Measurements from ENCODE around the gene APC. TPM values are rescaled to one million over a fixed set of nuclear protein-coding genes. Genes with fewer than 3 reads are reported as not detected.
A peak's percentile ranks its signal among the peaks of the same experiment; 100 is the strongest.

The APC gene
- total and polyA plus RNA-seq, 8 donors = 4.2 to 24.0 (median 14.7) TPM

- no peak overlapping the region for H3K27ac ChIP-seq
- ATAC-seq (no peak), FAIRE-seq (no peak), DNase-seq (no peak)
- intact Hi-C loops (cut with DNase I) = no loop called here
- no peaks in the 10 kb centered on the region for H3K36me3 ChIP-seq
- no peaks in the 10 kb centered on the region for H3K9me3 ChIP-seq
- peaks cover 0 to 3% (median 0%) of the 10 kb centered on the region in 3 donors for H3K4me1 ChIP-seq
- TF ChIP-seq CTCF (IDR thresholded peaks at IDR 0.05) = no peak
- H3K4me3 ChIP-seq = no peak overlapping the region
- 96 to 97% methylated on average over 4 of the region's 4 CpGs for WGBS, 2 donors
- no peaks in the 10 kb centered on the region for H3K27me3 ChIP-seq
These were observed 5.9 kb downstream of the APC start for GRCh38 chr5:112743631-112744030.

- no peak for DNase-seq
- intact Hi-C loops (cut with DNase I) = loop anchor here in 1 of 3 donors (10.0 kb wide), 1 partner anchor 198 kb away; no protein-coding TSS in a partner anchor
- no peak for FAIRE-seq
- no peak for ATAC-seq
- H3K27me3 ChIP-seq = no peaks in the 10 kb centered on the region
- no peak overlapping the region for H3K4me3 ChIP-seq
- WGBS, 2 donors = 57 to 82% methylated on average over 1 of the region's 1 CpG
- H3K4me1 ChIP-seq = peaks cover 0 to 4% (median 0%) of the 10 kb centered on the region in 3 donors
- no peak overlapping the region for H3K27ac ChIP-seq
- H3K36me3 ChIP-seq = no peaks in the 10 kb centered on the region
- H3K9me3 ChIP-seq = no peaks in the 10 kb centered on the region
- no peak for TF ChIP-seq CTCF (IDR thresholded peaks at IDR 0.05)
These were observed 14.7 kb downstream of the APC start for GRCh38 chr5:112752335-112752734.

GRCh38 chr5:112755703-112756102 lies 18.0 kb downstream of the APC start:
- H3K27me3 ChIP-seq = no peaks in the 10 kb centered on the region
- no peaks in the 10 kb centered on the region for H3K4me1 ChIP-seq
- no peak overlapping the region for H3K4me3 ChIP-seq
- H3K36me3 ChIP-seq = no peaks in the 10 kb centered on the region
- DNase-seq (no peak), FAIRE-seq (no peak), ATAC-seq (no peak)
- H3K9me3 ChIP-seq = no peaks in the 10 kb centered on the region
- TF ChIP-seq CTCF (IDR thresholded peaks at IDR 0.05) = no peak
- intact Hi-C loops (cut with DNase I) = loop anchor here (5.0 to 10.0 kb wide), 3 partner anchors 201 to 208 kb away; no protein-coding TSS in a partner anchor
- no peak overlapping the region for H3K27ac ChIP-seq
- 93 to 98% methylated on average over 2 of the region's 2 CpGs for WGBS, 2 donors

GRCh38 chr5:112757468-112758208 lies 20.0 kb downstream of the APC start:
- TF ChIP-seq CTCF (IDR thresholded peaks at IDR 0.05) = peak; percentile 48 to 73 (median 68)
- intact Hi-C loops (cut with DNase I) = loop anchor here (5.0 to 10.0 kb wide), 3 partner anchors 203 to 210 kb away; no protein-coding TSS in a partner anchor
- WGBS, 2 donors = 38 to 43% methylated on average over 3 of the region's 3 CpGs
- Histone ChIP-seq H3K27me3 (no peaks in the 10 kb centered on the region), H3K4me3 (no peak overlapping the region), H3K9me3 (no peaks in the 10 kb centered on the region), H3K36me3 (no peaks in the 10 kb centered on the region), H3K4me1 (peaks cover 0 to 5% (median 0%) of the 10 kb centered on the region in 3 donors), H3K27ac (no peak overlapping the region)
- FAIRE-seq (peak; percentile 98), DNase-seq (no peak), ATAC-seq (peak; percentile 81 to 96 (median 94))

- intact Hi-C loops (cut with DNase I) = loop anchor here (5.0 to 10.0 kb wide), 3 partner anchors 204 to 211 kb away; no protein-coding TSS in a partner anchor
- ATAC-seq (no peak), FAIRE-seq (no peak), DNase-seq (no peak)
- TF ChIP-seq CTCF (IDR thresholded peaks at IDR 0.05) = no peak
- Histone ChIP-seq H3K4me1 (peaks cover 0 to 5% (median 0%) of the 10 kb centered on the region in 3 donors), H3K36me3 (no peaks in the 10 kb centered on the region), H3K27ac (no peak overlapping the region), H3K9me3 (no peaks in the 10 kb centered on the region), H3K4me3 (no peak overlapping the region), H3K27me3 (no peaks in the 10 kb centered on the region)
- 92 to 93% methylated on average over 7 of the region's 7 CpGs for WGBS, 2 donors
These were observed 21.0 kb downstream of the APC start for GRCh38 chr5:112758676-112759075.

Data from pancreas (tissue), 10 donors.